GM18526 (cell line): ENCODE results near the gene GNB1.

Experiments
- POLR2A ChIP-seq: IDR thresholded peaks from 3 replicates; pipeline ENCODE4 v1.6.1; 2011; ENCODE audit not compliant: insufficient read length; ENCODE audit errors: extremely low read depth

Gene GNB1

DNA sequence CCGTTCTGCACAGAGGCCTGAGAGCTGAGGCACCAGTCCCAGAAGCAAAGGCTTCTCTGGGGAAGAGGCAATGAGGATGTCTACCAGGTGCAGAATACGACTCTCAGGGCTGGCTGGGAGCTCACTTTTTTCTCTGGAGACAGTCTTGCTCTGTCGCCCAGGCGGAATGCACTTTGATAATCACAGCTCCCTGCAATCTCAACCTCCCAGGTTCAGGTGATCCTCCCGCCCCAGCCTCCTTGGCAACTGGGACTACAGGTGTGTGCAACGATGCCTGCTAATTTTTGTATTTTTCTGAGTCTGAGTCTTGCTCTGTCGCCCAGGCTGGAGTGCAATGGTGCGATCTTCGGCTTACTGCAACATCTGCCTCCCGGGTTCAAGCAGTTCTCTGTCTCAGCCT, 130.2 kb downstream of the GNB1 start:
- TF ChIP-seq POLR2A: no peak

GRCh38 chr1:1760345-1760650, 130.6 kb downstream of the GNB1 start:
- TF ChIP-seq POLR2A: no peak

DNA sequence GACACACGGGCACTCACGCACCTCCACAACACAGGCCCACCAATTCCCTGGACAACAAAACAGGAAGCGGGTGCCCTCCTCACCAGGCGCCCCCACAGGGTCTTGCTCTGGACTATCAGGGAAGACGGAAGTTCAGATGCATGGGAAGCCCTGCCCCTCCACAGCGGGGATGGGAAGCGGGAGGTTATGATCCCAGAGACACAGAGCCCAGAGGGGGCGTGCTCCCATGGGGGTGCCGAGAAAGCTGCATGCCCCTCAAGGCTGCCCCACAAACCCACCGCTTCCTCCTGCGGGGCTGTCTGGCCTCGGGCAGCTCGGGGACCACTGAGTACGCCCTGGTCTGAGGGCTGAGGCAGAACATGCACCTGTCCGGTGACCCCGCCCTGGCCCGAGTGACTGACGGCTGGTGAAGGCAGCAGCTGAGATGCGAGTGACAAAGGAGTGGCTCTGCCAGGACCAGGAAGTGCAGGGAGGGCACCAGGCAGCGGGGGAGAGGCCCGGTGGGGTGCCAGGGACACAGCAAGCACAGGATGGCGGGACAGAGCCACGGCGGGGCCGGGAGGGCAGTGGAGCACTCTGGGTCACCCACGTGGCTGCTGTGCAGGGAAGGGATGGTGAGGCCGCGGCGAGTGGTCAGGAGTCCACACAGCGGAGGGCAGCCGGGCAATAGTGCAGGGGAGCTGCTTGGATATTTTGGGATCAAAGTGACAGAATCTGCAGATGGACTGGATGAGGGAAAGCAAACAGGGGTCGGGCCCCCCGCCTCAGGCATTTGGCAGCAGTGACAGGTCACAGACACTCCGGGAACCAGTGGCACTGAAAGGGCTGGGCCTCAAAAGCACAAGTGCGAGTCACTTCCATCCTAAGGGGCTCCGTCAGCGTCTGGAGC, 131.2 kb downstream of the GNB1 start:
- TF ChIP-seq POLR2A: no peak

DNA sequence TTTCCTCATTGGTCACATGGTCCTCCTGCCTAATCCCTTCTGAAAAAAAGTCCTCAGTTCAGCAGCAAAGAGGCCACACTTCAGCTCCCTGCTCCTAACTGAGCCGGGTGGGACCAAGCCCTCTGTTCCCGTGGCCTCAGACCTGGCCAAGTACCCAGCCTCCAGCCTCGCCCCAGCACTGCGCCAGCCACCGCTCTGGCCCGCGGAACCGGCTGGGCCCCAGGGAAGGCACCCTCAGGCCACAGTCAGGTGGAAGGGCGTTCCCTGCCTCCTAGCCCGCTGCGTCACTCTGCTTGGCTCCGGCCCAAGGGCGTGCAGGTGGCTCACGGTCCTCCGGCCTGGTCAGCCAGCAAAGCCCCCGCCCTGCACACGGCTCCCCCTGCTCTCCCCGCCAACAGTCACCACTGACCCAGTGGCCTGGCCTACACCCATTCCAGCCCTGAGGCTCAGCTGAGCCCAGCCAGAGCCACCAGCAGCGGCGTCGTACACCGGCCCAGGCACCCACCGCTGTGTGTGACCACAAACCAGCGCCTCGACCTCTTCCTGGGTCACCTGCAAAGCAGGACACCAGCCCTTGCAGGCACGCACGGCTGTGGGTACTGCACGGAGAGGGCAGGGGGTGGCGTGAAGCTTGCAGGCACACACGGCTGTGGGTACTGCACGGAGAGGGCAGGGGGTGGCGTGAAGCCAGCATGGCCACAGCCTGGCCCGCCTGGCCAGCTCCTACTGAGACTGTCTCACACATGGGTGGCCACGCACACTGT, 132.0 kb downstream of the GNB1 start:
- no peak for TF ChIP-seq POLR2A

DNA sequence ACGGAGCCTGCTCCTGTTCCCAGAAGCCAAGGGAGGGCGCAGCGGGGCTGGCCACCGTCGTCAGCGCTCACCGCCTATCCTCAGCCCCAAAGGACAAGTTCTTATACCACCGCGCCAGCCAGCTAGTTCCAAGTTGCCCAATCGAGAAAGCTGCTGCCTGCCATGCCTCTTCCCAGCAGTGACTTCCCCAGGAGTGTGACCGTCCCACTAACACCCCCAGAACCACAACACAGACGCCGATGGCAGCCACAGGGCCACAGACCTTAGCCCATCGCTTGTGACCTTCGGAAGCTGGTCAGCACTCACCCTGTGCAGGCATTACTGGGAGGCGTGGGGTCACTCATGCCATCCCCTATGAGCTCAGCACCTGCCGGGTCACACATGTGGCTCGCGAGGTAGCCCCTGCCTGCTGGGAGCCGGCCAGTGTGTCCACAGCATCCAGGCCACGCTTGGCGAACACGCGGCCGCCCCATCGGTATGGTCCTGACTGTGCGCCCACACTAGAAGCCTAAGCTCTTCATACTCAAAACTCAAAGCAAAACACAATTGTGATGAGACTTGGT, 132.7 kb downstream of the GNB1 start:
- TF ChIP-seq POLR2A: no peak

- TF ChIP-seq POLR2A: no peak
These were observed 133.3 kb downstream of the GNB1 start for GRCh38 chr1:1757422-1758058.

GRCh38 chr1:1756661-1757421, 134.0 kb downstream of the GNB1 start:
- no peak for TF ChIP-seq POLR2A

- TF ChIP-seq POLR2A: no peak
These were observed 135.0 kb downstream of the GNB1 start for GRCh38 chr1:1755852-1756251.

DNA sequence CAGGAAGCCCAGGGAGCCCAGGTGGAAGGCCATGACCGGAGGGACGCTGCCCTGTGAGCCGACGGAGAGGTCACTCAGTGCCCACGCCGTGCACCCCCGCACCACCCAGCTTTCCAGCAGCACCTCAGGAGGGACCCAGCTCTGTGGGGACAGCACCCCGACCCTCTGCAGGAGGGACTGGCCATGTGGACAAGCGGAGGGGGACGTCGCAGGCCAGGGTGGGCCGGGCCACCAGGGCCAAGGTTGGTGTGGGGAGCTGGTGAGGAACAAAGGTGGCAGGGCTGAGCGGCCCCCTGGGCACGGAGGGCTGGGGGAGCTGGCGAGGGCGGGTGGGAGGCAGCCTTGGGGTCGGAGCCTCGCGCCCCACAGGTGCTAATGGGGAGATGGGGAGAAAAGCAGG, 135.5 kb downstream of the GNB1 start:
- TF ChIP-seq POLR2A: no peak

- TF ChIP-seq POLR2A: no peak
These were observed 136.7 kb downstream of the GNB1 start for GRCh38 chr1:1754051-1754815.

DNA sequence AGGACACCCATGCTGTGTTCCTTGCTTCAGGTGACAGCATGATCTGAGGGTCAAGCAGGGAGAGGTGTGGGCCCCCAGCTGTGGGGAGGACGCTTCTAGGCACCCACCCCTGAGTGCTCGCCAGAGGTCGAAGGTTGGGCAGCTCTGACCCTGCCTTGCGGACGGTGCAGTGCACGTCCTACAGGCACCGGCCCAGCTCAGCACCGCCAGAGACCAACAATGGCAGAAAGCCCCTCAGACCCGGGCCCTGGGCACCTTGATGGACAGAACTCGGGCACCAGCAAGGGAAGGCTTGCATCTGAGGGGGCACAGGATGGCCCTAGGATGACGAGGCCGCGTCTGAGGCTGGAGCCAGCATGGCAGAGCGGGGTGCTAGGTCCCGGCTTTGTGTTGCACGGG, 137.3 kb downstream of the GNB1 start:
- TF ChIP-seq POLR2A: no peak

DNA sequence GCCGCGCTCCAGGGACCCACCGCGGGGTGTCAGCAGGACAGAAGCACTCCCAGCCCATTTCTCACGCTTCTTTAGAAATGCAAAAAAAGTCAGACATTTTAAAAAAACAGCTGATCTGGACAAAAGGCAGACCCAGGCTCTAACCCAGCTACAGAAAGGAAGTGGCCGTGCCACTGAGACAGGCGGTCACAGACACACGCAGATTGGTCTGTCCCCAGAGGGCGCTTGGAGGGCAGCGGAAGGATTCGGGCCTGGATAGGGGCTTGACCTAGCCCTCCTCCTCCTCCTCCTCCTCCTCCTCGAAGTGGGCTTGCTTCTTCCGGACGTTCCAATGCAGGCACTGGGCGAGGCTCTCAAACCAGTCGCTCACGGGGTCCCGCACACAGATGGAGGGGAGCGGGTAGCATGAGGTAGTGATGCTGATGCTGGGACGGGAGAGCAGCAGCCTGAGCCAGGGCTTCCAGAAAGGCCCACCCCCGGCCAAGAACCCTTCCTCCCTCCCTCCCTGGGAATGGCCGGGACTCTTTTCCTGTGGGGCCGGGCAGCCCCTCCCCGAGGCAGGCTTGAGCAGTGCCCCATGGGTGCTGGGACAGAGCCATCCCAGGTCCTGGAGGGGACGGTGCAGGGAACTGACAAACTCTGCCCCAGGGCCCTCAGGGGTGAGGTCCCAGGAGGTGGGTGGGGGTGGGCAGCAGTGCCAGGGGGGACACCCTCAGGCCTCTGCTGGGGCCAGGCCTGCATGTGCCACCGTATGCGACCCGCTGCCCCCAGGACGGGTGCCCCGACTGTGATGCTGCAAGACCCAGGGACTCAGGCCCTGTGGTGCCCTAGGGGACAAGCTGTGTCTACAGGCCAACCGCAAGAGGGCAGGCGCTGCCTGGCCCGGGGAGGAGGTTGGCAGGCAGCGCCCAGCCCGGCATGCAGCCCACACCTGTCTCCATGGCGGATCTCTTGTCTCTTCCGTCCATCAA, 138.0 kb downstream of the GNB1 start:
- TF ChIP-seq POLR2A: no peak

DNA sequence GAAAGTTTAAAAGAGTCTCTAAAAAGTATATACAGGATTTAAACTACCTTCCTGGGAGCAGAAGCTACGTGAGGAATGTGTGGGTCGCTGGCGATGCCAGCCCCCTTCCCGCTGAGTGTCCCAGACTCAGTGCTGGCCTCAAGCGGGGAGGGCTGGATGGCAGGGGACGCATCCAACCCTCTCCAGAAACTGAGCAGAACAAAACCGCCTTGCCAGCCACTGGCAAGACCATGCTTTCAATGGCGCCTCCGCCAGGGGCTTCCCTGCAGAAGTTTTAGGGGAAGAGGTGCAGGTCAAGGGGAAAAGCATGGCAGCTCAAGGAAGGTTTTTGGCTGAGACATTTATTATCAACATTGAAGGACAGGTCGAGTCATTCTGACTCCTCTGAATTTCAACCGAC, 138.7 kb downstream of the GNB1 start:
- no peak for TF ChIP-seq POLR2A
